Activated CD4-positive, alpha-beta T cell treated with anti-CD3 and anti-CD28 coated beads, Interleukin-2, amount 50 U/mL, for 16 hours (primary cell): ENCODE data around the gene TLE7.

ENCODE experiments used
- DNase-seq: peaks from one replicate; pipeline ENCODE4 v3.0.0-alpha.2; 2020

TLE7 gene

DNA sequence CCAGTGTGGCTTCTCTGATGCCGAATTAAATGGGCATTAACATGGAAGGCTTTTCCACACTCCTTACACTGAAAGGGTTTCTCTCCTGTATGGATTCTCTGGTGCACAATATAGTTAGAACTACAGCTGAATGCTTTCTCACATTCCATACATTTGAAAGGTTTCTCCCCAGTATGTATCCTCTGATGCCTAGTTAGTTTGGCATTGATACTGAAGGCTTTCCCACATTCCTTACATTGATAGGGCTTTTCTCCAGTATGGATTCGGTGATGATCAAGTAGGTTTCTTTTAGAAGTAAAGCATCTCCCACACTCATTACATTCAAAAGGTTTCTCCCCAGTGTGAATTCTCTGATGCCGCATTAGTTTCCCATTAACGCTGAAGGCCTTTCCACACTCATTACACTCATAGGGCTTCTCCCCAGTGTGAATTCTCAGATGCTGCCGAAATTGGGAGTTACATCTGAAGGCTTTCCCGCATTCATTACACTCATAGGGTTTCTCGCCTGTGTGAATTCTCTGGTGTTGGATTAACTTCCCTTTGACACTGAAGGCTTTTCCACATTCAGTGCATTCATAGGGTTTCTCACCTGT, 6.5 kb upstream of the TLE7 start:
- DNase-seq = no peak

DNA sequence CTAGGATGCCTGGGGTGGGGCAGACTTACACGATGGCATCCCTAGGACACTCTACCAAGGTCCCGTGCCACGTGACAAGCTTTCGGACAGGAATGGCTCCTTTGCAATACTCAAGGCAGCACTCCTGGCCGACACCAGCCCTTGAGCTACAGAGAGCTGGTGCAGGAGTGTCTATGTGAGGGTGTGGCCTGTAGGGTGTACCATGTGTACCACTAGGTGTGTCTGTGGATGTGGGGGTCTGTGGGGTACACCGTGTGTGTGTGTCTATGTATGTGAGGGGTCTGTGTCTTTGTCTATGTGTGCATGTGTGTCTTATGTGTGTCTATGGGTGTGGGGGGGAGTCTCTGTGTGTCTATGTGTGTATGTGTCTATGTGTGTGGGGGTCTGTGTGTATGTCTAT, 1.9 kb upstream of the TLE7 start:
- DNase-seq = no peak

DNA sequence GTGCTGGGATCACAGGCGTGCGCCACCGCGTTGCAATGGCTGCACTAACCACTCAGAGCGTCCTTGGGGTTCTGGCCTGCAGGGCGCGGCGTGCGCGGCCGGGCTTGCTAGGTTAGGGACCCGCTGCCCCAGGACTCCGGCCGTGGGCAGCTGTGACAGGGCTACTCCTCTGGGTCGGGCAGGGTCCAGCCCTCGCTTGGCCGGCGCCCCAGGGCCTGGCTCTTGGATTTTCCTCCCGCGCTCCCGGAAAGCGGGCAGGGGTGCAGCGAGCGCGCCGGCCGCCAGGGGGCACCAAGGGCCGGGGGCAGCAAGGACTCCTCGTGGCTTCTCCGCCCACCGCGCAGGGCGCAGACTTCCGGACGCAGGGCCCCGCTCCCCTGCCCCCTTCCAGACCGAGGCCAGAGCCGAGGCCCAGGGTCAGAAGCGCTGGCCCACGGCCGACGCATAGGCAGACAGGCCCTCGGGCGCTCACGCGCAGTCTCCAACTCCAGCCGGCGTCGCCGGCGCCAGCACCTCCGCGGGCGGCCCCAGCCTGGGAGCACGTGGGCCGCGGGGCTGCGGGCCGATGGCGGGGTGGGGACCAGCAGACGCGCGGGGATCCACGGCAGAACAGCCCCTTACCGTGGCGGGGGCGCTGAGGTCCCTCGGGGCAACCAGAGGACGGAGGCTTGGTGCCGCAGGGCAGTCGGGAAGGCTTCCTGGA, 355 bp downstream of the TLE7 start:
- DNase-seq = no peak

DNA sequence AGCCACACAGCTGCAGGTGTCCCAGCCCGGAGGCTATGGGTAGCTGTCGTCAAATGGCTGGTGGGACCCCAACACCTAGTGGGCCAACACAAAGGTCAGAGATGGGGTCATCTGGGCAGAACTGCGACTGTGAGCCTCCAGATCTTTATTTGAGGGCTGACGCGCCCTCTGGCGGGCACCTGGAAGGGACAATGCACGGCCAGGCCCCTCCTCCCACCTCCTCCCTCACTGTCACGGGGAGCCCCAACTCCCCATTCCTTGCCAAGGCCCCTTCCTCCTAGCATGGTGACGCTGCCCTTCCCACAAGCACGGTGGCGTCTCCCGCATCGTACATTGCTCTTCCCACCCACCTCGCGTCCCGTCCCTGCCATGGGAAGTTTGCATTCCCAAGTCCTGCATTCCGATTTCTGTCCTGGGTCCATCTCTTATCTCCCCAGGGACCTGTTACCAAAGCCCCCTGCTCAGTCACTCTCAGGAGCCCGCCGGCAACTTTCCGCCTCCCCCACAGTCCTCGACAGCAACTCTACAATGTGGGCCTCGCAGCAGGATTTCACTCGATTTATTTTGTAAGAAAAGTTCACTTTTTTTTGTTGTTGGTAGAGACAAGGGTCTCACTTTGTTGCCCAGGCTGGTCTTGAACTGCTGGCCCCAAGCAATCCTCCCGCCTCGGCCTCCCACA, 1.0 kb downstream of the TLE7 start:
- no peak for DNase-seq

DNA sequence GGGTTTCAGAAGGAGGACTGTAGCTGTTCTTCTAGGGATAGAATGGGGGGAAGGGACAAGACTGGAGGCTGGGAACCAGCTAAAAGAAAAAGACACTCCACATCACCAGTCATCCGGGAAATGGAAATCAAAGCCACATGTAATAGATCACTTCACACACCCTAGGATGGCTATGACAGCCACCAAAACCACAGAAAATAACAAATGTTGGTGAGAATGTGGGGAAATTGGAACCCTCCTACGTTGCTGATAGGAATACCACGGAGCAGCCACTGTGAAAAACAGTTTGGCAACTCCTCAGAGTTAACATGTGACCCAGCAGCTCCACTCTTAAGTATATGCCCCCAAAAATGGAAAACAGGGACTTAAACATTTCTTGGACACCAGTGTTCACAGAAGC, 2.3 kb downstream of the TLE7 start:
- no peak for DNase-seq

DNA sequence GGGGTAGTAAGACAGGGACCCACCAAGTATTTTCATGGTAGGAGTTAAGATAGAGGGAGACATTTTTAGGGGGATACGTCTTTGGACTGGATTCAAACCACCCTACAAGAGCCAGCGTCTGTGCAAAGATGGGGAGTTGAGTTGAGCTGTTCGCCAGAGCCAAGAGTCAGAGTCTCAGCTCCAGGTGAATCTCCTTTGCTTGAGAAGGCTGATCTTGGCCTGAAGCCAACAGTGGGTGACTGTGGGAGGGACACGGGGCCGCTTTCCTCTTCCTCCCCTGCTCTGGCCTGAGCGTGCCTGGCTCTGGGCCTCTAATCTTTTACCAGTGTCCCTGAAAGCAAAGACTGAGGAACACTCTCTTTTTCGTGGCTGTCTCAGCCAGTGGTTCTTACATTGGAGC, 5.4 kb downstream of the TLE7 start:
- DNase-seq = no peak

DNA sequence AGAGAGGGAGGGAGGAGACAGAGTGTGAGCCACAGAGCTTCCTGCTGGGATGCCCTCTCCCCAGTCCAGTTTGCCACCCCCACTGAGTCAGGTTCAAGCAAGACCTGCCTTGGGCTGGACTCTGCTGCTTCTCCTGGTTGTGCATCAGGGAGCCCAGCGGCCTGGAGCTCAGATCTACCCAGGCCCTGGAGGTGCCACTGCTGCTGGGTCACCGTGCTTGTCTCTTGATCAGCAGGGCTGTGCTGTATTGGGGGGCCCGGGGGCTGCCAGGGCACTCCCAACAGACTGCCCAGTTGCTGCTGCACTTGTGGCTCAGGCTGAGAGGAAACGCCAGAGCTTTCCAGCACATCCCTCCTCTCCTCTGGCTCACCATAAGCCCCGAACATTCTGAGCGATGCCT, 8.9 kb downstream of the TLE7 start:
- no peak for DNase-seq

DNA sequence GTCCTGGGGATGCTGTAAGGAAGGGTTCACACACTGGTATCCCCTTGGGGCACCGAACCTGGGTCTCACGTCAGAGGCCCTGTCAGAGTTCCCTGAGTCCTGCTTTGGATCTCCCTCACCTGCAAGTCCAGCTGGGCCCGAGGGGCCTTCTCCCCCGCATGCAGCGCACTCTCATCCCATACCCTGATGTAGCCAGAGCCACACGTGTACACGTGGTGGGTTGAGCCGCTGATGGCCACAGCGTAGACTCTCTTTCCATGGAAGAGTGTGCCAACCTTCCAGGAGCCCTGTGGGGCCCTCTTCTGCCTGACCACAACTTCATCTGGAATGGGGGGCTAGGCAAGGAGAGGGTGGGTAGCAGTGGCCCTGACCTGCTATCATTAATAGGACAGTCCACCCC, 9.9 kb downstream of the TLE7 start:
- no peak for DNase-seq

DNA sequence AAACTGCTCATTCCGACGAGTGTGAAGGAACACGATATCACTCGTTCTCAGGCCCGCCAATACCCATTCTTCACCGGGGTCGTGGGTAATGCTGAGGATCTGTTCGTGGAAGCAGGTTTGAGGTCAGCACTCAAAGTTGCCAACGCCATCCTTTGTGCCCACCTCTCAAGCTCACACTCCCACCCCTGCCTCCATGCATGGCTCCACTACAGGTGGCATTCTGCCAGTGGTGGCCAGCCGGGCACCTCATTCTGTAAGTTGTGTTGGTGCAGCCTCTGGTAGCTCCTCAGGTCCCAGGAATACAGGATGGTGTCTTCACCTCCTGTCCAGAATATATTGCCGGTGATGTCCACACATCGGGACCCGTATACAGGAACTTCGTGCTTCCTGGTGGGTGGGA, 10.7 kb downstream of the TLE7 start:
- DNase-seq = no peak

DNA sequence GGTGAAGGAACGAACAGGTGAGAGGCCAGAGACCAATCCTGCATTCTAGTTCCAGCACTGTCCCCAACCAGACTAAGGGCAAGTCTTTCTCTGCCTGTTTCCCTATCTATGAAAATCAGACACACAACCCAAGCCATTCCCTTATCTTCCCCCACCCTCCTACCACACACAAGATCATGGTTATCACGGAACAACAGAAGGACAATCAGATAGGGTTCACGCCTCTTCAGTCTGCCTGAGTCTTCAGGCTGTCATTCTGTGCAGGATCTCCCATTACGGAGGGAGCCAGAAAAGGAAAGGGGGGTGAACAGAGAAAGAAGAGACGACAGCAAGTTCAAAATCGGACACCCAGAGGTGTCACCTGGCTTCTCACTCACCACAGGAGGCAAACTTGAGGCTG, 11.1 kb downstream of the TLE7 start:
- DNase-seq = no peak

DNA sequence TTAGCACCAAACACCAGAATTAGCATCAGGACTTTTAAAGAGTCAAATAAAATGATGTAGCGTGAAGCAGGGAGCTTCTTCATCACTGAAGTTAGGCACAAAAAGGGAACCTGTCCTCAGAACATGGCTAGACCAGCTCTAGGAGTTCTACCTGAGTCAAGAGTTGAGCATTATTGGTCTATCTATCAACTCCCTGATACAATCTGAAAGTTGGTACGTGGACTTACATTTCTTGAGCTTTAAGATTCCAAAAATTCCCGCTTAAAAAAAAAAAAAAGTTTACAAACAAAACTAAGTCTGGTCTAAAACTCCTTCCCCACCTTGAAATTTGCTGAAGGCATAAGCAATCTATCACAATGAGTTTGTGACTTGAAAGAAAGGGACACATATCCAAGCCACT, 12.3 kb downstream of the TLE7 start:
- DNase-seq = no peak

DNA sequence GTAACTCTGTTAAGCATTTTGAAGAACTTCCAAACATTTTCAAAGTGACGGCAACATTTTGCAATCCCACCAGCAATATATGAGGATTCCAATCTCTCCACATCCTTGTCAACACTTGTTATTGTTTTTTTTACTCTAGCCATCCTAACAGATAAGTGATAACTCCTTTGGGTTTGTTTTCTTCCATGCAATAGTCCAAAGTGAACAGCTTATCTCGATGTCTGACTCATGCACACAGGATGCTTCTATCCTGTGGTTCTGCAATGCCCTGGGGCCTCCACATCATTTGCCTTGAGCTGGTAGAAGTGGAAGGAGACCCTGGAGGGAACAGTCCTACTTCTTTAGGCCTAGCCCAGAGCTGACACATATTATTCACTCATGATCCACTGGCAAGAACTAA, 13.0 kb downstream of the TLE7 start:
- DNase-seq = no peak

DNA sequence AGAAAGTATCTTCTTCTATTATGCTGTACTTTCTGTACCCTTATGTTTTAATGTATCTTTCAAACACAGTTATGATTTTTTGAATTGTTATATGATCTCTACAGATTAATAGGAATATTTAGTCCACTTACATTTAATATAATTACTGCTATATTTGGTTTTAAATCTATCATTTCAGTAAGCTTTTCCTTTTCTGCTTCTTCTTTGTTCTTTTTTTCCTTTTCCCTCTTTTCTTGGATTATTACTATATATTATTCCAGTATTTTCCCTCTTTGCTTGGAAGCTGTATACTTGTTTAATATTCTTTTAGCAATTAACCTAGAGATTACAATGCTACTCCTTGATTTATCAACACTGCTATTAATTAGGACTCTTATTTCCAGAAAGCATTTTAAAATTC, 13.5 kb downstream of the TLE7 start:
- DNase-seq = no peak

DNA sequence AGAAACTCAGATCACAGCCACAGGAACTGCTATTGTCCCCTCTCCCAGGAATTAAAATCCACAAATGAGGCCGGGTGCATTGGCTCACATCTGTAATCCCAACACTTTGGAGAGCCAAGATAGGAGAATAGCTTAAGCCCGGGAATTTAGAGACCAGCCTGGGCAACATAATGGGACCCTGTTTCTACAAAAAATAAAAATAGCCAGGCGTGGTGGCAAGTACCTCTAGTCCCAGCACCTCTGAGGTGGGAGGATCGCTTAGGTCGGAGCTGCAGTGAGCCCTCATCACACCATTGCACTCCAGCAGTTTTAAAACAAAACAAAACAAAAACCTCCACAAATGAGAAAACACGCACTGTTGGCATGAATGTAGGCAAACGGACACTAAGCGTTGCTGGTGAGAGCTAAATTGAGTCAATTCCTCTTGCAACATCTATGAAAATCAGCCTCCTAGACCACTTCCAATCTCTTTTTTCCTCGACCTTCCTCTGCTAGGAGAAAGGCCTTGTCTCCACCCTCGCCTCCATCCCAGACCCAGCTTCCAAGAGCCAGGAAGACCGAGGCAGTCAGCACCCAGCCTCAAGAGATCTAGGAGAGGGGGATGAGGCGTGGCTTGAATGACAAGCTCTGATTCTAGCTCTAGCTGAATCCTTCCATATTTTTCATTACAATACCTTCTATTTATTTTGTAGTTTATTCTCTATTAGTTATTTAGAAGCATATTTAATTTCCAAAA, 14.8 kb downstream of the TLE7 start:
- no peak for DNase-seq

DNA sequence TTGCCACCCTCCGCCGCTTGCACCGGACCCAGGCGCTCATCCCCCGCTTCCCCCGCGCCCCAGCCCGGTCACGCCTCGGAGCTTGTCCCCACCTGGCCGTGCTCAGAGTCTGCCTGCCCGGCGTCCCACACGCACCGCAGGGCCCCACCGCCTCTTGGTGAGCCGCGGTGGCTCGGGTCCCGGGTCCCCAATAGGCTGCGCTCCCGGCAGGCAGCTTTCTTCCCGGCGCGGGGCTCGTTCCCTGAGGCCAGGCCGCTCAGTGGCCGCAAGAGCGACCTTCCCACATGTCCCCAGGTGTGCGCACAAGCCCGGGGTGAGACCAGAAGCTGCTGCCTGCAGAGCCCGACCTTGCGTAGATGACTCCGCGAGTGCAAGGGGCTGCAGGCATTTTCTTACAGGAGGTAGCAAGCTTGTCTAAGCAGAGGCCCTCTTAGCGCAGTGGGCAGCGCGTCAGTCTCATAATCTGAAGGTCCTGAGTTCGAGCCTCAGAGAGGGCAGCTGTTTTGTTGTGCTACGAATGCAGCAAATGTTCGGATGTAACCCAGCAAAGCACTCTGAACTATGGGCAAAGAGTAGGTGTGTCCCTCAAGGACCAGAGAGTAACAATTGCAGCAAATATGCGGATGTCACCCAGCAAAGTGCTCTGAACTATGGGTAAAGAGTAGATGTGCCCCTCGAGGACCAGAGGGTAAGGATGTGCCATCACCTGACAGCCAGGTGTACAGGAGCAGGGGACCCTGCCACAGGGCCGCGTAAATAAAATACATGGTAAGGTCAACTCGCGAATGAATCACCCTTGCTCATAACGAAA, 15.6 kb downstream of the TLE7 start:
- peak; percentile 82 for DNase-seq

DNA sequence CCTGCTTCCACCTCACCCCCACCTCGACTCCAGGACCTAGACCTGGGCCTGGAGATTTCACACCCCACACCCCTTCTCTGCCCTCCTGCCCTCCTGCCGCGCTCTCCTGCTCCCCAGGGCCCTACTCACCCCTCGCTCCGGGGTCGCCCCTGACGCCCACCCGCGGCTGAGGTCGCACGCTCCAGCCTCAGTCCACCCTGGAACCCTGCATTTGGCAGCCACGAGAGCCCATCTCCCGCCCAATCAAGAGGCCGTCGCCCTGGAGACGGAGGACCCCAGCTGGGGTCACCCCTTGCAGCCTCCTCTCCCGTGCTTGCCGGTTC, 16.1 kb downstream of the TLE7 start:
- no peak for DNase-seq

DNA sequence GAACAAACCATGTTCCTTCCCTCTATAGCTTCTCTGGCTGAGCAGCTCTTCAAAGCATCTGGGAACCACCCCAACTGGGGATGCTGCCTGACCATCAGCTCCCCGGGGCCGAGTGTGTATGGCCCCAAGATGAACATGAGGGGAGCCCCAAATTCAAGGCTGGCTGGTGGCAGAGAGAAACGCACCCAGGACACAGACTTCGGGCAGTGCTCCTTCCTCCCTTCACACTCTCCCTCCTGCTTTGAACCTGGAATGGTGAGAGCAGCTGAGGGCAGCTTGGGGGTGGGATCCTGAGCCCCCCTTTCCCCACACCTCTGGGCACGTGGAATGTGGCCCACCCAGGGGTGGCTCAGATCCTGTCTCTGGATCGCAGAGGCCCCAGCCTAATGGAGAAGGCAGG, 17.2 kb downstream of the TLE7 start:
- DNase-seq = no peak

DNA sequence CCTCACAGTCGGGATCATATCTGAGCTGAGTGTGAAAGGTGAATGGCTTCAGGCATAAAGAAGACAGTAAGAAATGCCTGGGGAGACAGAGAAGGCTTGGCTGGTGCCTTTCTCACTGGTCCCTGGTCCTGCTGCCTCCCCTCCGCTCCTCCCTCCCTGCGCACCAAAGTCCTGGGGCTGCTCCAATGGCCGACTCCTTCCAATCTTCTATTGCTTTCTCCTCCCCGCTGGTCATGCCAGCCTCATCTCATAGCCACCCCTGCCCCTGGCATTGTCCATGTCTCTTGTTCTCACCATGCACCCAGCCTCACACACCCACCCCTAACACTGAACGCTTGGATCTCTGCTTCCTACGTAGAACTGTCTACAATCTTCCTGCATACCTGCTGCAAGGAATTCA, 18.0 kb downstream of the TLE7 start:
- no peak for DNase-seq

DNA sequence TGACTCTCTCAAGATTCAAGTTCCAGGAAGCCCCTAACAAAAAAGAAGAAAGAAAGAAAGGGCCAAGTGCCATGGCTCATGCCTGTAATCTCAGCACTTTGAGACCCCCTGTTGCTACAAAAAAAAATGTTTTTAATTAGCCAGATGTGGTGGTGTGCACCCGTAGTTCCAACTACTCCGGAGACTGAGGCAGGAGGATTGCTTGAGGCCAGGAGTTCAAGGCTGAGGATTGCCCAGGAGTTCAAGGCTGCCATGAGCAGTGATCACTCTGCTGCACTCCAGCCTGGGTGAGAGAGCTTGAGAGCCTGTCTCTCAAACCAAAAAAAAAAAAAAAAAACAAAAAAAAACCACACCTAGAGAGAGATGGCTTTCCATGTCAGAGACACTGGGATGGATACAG, 18.8 kb downstream of the TLE7 start:
- DNase-seq = no peak

DNA sequence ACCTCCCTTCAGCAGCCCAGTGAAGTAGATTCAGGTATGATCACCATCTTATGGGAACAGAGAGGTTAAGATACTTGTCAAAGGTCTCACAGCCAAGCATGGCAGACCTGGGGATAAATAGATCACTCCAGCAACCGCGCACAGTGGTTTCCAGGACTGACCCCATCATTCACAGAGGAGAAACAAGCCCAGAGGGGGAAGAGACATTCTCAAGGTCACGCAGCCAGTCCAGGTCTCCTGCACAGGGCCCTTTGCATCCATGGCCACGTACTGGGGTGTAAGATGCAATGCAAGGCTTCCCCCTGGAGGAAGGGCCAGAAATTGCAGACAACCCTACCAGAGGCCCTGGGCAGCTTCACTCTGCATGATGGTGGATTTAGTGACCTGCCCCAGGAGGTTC, 19.9 kb downstream of the TLE7 start:
- peak; percentile 49 for DNase-seq

DNA sequence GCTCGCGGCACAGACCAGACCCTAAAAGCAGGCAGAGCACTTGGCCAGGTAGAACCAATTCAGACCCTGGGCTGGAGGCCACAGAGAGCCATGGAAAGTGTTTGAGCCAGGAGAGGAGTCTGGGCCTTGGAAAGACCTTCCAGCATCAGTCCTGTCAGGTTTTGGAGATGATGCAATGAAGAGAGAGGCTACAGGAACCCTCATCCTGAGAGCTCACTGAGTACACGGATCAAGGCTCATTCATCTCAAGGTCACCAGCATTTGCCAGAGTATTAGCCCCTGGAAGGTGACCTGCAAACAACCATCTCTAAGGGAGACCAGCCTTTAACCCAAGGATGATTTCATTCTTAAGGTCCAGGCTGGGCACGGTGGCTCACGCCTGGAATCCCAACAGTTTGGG, 27.8 kb downstream of the TLE7 start:
- DNase-seq = no peak

DNA sequence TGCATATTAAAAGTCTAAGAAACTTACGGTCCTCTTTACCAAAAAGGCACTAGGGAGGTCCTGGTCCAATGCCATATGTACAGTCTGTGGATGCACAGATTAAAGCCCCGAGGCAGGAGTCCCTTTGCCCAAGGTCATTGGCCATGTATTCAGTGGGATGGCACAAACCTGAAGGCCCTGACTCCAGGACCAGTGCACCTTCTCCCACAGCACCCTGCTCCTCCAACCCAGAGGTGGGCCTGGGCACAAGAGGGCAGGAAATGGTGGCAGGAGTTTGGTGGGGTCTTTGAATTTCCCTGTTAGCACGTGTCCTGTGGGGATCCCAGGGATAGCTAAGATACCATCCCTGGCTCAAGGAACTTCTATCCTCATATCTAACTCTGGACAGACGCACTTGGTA, 28.5 kb downstream of the TLE7 start:
- no peak for DNase-seq
